Transverse colon (tissue), 4 donors: ENCODE measurements around the gene SPON2. TPM values are rescaled to one million over a fixed set of nuclear protein-coding genes. Genes with fewer than 3 reads are reported as not detected.
A peak's percentile ranks its signal among the peaks of the same experiment; 100 is the strongest.
"Not testable (repeated sequence)": the region's sequence is repeated elsewhere in the genome, so short reads cannot be mapped to it uniquely, and the experiment has no call there.

ENCODE experiments used
- DNase-seq: peaks from one replicate; pipeline ENCODE4 v3.0.0-alpha.2; 2019
- H3K27ac ChIP-seq, 4 donors: fragments of 200-600 bp; sonication (generic); 2 replicates each; pipeline ENCODE4 v1.5.1; 2016 to 2018; ENCODE audit warnings: inconsistent platforms in 4 of 4
- H3K27me3 ChIP-seq: fragments of 200-600 bp; sonication (generic); 2 replicates; pipeline ENCODE4 v1.5.1; 2017; ENCODE audit warnings: inconsistent platforms
- H3K36me3 ChIP-seq, 4 donors: fragments of 200-600 bp; sonication (generic); 2 replicates each; pipeline ENCODE4 v1.5.1; 2017 to 2019; ENCODE audit warnings: inconsistent platforms in 4 of 4
- H3K4me1 ChIP-seq, 4 donors: fragments of 200-600 bp; sonication (generic); 2 replicates each; pipeline ENCODE4 v1.5.1; 2017 to 2020; ENCODE audit warnings: inconsistent platforms in 4 of 4
- H3K4me3 ChIP-seq, 4 donors: fragments of 200-600 bp; sonication (generic); 1 replicate in 1 of 4; 2 replicates in 3 of 4; pipeline versions ENCODE4 v1.5.1 to v1.6.1; 2017 to 2019; ENCODE audit warnings: inconsistent platforms in 4 of 4
- H3K9me3 ChIP-seq, 2 donors: fragments of 200-600 bp; sonication (generic); 2 replicates each; pipeline ENCODE4 v1.5.1; 2017 to 2019; ENCODE audit warnings: inconsistent platforms in 2 of 2
- CTCF ChIP-seq, 5 experiments: fragments of 200-600 bp in 3 of 5; fragments of 450-650 bp in 2 of 5; sonication (generic) in 3 of 5; IDR thresholded peaks; 1 replicate in 2 of 5; 2 replicates in 3 of 5; pipeline ENCODE4 v1.5.1; 2016 to 2017; ENCODE audit warnings: antibody characterized with exemption in 5 of 5, inconsistent platforms in 3 of 5, mild to moderate bottlenecking in 2 of 5, moderate library complexity in 1 of 5
- EP300 ChIP-seq: sonication (generic); formaldehyde crosslinking; IDR thresholded peaks from one replicate; pipeline ENCODE4 v1.6.1; 2017; ENCODE audit warnings: antibody characterized with exemption, low read depth
- POLR2A ChIP-seq: fragments of 450-650 bp; IDR thresholded peaks from one replicate; pipeline ENCODE4 v1.6.1; 2016; ENCODE audit warnings: antibody characterized with exemption, mild to moderate bottlenecking, moderate library complexity
- POLR2AphosphoS5 ChIP-seq, 3 donors: sonication (generic); formaldehyde crosslinking; IDR thresholded peaks; one replicate each; pipeline ENCODE4 v1.6.1; 2016; ENCODE audit warnings: antibody characterized with exemption in 3 of 3
- WGBS, 2 donors: methylation state at CpG; one replicate each; pipeline ENCODE4 v1.1.5; 2018; ENCODE audit warnings: low coverage in 1 of 2; 5-methylcytosine and 5-hydroxymethylcytosine counted together
- in situ Hi-C, 4 donors: fragments of 200-750 bp; cut with MboI; loops; one replicate each; pipeline versions ENCODE4 v1.15.0 to v1.15.1; 2017; ENCODE audit warnings: low sequenced_read_pairs in 3 of 4, low pct_ligation_motif_present in 1 of 4, low pct_unique_long_range_greater_than_20kb in 1 of 4
- intact Hi-C: fragments of 100-400 bp; cut with DNase I; formaldehyde crosslinking; loops from one replicate; pipeline ENCODE4 v1.15.1; 2023; ENCODE audit warnings: low total_unique reads
- total RNA-seq, 4 donors: library from RNA; depleted of rRNA; stranded (reverse); fragments of >200 nt; gene quantifications; one replicate each; pipeline ENCODE4 v1.1.0, GENCODE V29; 2016

SPON2 gene
- total RNA-seq, 4 donors from 2014 or later: 45.4 to 127 (median 53.1) TPM

- H3K36me3 ChIP-seq: no peaks in the 10 kb centered on the region
- in situ Hi-C loops (loop anchor here in 1 of 4 donors (5.0 to 10.0 kb wide), 2 partner anchors 132 to 224 kb away; no protein-coding TSS in a partner anchor), intact Hi-C loops (loop anchor here (5.0 kb wide), 1 partner anchor 222 kb away; no protein-coding TSS in a partner anchor)
- TF ChIP-seq POLR2A (no peak), POLR2AphosphoS5 (IDR thresholded peaks at IDR 0.05) (no peak), CTCF (IDR thresholded peaks at IDR 0.05) (peak; percentile 96 to 100 (median 98))
- 24 to 49% methylated on average over 4 to 13 of the region's 13 CpGs for WGBS, 2 donors
- H3K27ac ChIP-seq: no peak overlapping the region
- no peaks in the 10 kb centered on the region for H3K27me3 ChIP-seq
- no peak overlapping the region for H3K4me3 ChIP-seq
- no peaks in the 10 kb centered on the region for H3K9me3 ChIP-seq
- no peaks in the 10 kb centered on the region for H3K4me1 ChIP-seq
- DNase-seq: peak; percentile 70
These were observed 41.8 kb downstream of the SPON2 start for GRCh38 chr4:1130316-1131186.

- 62% methylated on average over 1 of the region's 1 CpG; no CpG with 5 or more reads in 1 of the 2 donors for WGBS, 2 donors
- Histone ChIP-seq H3K4me3 (no peak overlapping the region), H3K9me3 (no peaks in the 10 kb centered on the region), H3K36me3 (no peaks in the 10 kb centered on the region), H3K27ac (no peak overlapping the region), H3K27me3 (no peaks in the 10 kb centered on the region), H3K4me1 (no peaks in the 10 kb centered on the region)
- TF ChIP-seq CTCF (IDR thresholded peaks at IDR 0.05) (no peak), POLR2A (no peak), EP300 (no peak), POLR2AphosphoS5 (IDR thresholded peaks at IDR 0.05) (no peak)
- in situ Hi-C loops (no loop called here), intact Hi-C loops (no loop called here)
- no peak for DNase-seq
These were observed 45.9 kb downstream of the SPON2 start for GRCh38 chr4:1126506-1126905.

- WGBS, 2 donors: 79% methylated on average over 4 of the region's 4 CpGs; no CpG with 5 or more reads in 1 of the 2 donors
These were observed 46.9 kb downstream of the SPON2 start for GRCh38 chr4:1125466-1125865.

GRCh38 chr4:1124818-1125217 is 47.6 kb downstream of the SPON2 start:
- no peak for DNase-seq
- Histone ChIP-seq H3K4me1 (no peaks in the 10 kb centered on the region), H3K4me3 (no peak overlapping the region), H3K27me3 (no peaks in the 10 kb centered on the region), H3K36me3 (no peaks in the 10 kb centered on the region), H3K27ac (no peak overlapping the region), H3K9me3 (no peaks in the 10 kb centered on the region)
- no peak for TF ChIP-seq POLR2A
- no peak for TF ChIP-seq EP300
- no peak for TF ChIP-seq POLR2AphosphoS5 (IDR thresholded peaks at IDR 0.05)
- no peak for TF ChIP-seq CTCF (IDR thresholded peaks at IDR 0.05)
- intact Hi-C loops: no loop called here
- WGBS, 2 donors: 88 to 89% methylated on average over 4 of the region's 4 CpGs
- in situ Hi-C loops: no loop called here

More at GRCh38 chr4:1125466-1125865, 46.9 kb downstream of the SPON2 start:
- H3K4me1 ChIP-seq, H3K36me3 ChIP-seq, H3K4me3 ChIP-seq, H3K27me3 ChIP-seq, intact Hi-C loops, DNase-seq, H3K9me3 ChIP-seq, in situ Hi-C loops, H3K27ac ChIP-seq: not testable (repeated sequence)
